K562 (cell line): Measurements from ENCODE around the gene PPFIBP2. TPM values are rescaled to one million over a fixed set of nuclear protein-coding genes. Genes with fewer than 3 reads are reported as not detected.

Experiments used
- ATAC-seq: fragments of 200-7000 bp; cut with Tn5 transposase; 3 replicates; pipeline ENCODE4 v1.9.1; 2020; ENCODE audit warnings: moderate library complexity
- BruUV-seq: library from RNA; stranded (reverse); fragments of 400-500 nt; replicated peaks from 2 replicates; lab custom pipeline; 2021; lab: Mats Ljungman, UMichigan
- CTCF ChIA-PET: fragments of 300-600 bp; formaldehyde crosslinking; extraction: SDS; loops from one replicate; lab custom pipeline; 2021; ENCODE audit warnings: low intra/inter-chr PET ratio; lab: Yijun Ruan, JAX
- POLR2A ChIA-PET: fragments of 300-600, 350-650 bp; sonication (Branson Sonifier 250); formaldehyde crosslinking; extraction: SDS; loops from one replicate; lab custom pipeline; 2021; ENCODE audit warnings: antibody characterized with exemption, inconsistent platforms; lab: Yijun Ruan, JAX
- DNase-seq, 4 experiments: peaks; one replicate each; pipeline versions ENCODE4 v3.0.0 to v3.0.0-alpha.2; 2011 to 2018; ENCODE audit warnings: low spot score in 3 of 4, mixed read lengths in 3 of 4; ENCODE audit errors: extremely low read depth in 1 of 4
- FAIRE-seq: peaks from 2 replicates; lab custom pipeline; 2011; peaks lifted over from hg19 to GRCh38; lab: Jason Lieb, UNC
- H2AFZ ChIP-seq: 2 replicates; pipeline ENCODE4 v1.6.0; 2011; ENCODE audit warnings: low read depth, low read length, control low read depth, inconsistent platforms
- H3K27ac ChIP-seq: fragments of 200-600 bp; 3 replicates; pipeline ENCODE4 v1.8.0; 2011; ENCODE audit warnings: low read depth, mild to moderate bottlenecking, control low read depth, inconsistent platforms, low read length, moderate library complexity, mixed read lengths; ENCODE audit errors: extremely low read depth
- H3K27me3 ChIP-seq, 2 experiments: fragments of 300-600 bp in 1 of 2; 2 replicates in 1 of 2; 3 replicates in 1 of 2; pipeline versions ENCODE4 v1.6.0 to v1.8.0; 2011; ENCODE audit warnings: inconsistent platforms in 2 of 2, low read length in 2 of 2, mild to moderate bottlenecking in 1 of 2, mixed read lengths in 1 of 2, moderate library complexity in 1 of 2; ENCODE audit not compliant: control insufficient read depth in 2 of 2, insufficient read depth in 2 of 2
- H3K36me3 ChIP-seq: fragments of 300-600 bp; 3 replicates; pipeline ENCODE4 v1.8.0; 2011; ENCODE audit warnings: mild to moderate bottlenecking, low read length, inconsistent platforms; ENCODE audit not compliant: control insufficient read depth, insufficient read depth
- H3K4me1 ChIP-seq, 2 experiments: fragments of 200-600 bp in 1 of 2; replicated peaks in 1 of 2; 2 replicates in 1 of 2; 3 replicates in 1 of 2; pipeline versions ENCODE4 v1.5.1 to v1.8.0; 2011; ENCODE audit warnings: inconsistent platforms in 2 of 2, low read length in 2 of 2, mild to moderate bottlenecking in 1 of 2, mixed read lengths in 1 of 2, moderate library complexity in 1 of 2; ENCODE audit not compliant: control insufficient read depth in 2 of 2, insufficient read depth in 2 of 2
- H3K4me2 ChIP-seq: 2 replicates; pipeline ENCODE4 v1.6.1; 2011; ENCODE audit warnings: low read length, control low read depth, inconsistent platforms, mixed read lengths; ENCODE audit not compliant: insufficient read depth
- H3K4me3 ChIP-seq: fragments of 200-600 bp; sonication (generic), shearing (Covaris generic); 2 replicates; pipeline ENCODE4 v1.5.1; 2016; ENCODE audit warnings: control low read depth, inconsistent platforms
- H3K79me2 ChIP-seq: fragments of 200-600 bp; 3 replicates; pipeline ENCODE4 v1.8.0; 2011; ENCODE audit warnings: low read length, inconsistent platforms; ENCODE audit not compliant: control insufficient read depth, insufficient read depth
- H3K9ac ChIP-seq, 2 experiments: 2 replicates each; pipeline versions ENCODE4 v1.6.0 to v1.6.1; 2011; ENCODE audit warnings: low read depth in 2 of 2, low read length in 2 of 2, control low read depth in 1 of 2, inconsistent platforms in 1 of 2, mild to moderate bottlenecking in 1 of 2, mixed read lengths in 1 of 2; ENCODE audit not compliant: insufficient read depth in 1 of 2
- H3K9me1 ChIP-seq: one replicate; pipeline ENCODE4 v1.6.0; 2011; ENCODE audit warnings: inconsistent platforms, mild to moderate bottlenecking, low read length, moderate library complexity; ENCODE audit not compliant: control insufficient read depth, insufficient read depth
- H3K9me3 ChIP-seq: replicated peaks from 2 replicates; pipeline ENCODE4 v1.5.1; 2011; ENCODE audit warnings: low read depth, low read length, inconsistent platforms; ENCODE audit not compliant: control insufficient read depth, insufficient read depth
- H4K20me1 ChIP-seq: replicated peaks from 2 replicates; pipeline ENCODE4 v1.6.1; 2011; ENCODE audit warnings: low read length, inconsistent platforms, mixed read lengths; ENCODE audit not compliant: control insufficient read depth, insufficient read depth
- ARID3A ChIP-seq: IDR thresholded peaks from 2 replicates; pipeline ENCODE4 v1.6.1; 2012; ENCODE audit warnings: low read depth, low read length, improper control_type of control experiment, borderline replicate concordance
- FOSL1 ChIP-seq: fragments of 200-800 bp; sonication (Bioruptor generic); conservative IDR thresholded peaks from 2 replicates; pipeline ENCODE4 v1.6.1; 2016; ENCODE audit warnings: missing genetic modification characterization, missing compliant biosample characterization
- FOXP1 ChIP-seq: sonication (generic); formaldehyde crosslinking; IDR thresholded peaks from 2 replicates; pipeline ENCODE4 v1.8.0; 2022; ENCODE audit warnings: mild to moderate bottlenecking, missing genetic modification reagents
- HDAC2 ChIP-seq: fragments of 450-650 bp; IDR thresholded peaks from 2 replicates; pipeline ENCODE4 v1.6.1; 2016; ENCODE audit warnings: mild to moderate bottlenecking
- SMARCA4 ChIP-seq: fragments of 450-650 bp; IDR thresholded peaks from 2 replicates; pipeline ENCODE4 v1.6.1; 2016
- TBP ChIP-seq: optimal IDR thresholded peaks from 2 replicates; pipeline ENCODE3; 2011; ENCODE audit warnings: low read depth, low read length, improper control_type of control experiment
- ZBTB9 ChIP-seq: fragments of 450-650 bp; formaldehyde crosslinking; IDR thresholded peaks from 2 replicates; pipeline ENCODE4 v1.4.0; 2020; ENCODE audit warnings: mild to moderate bottlenecking, moderate library complexity
- ZNF512 ChIP-seq: IDR thresholded peaks from 2 replicates; pipeline ENCODE4 v1.6.1; 2016; ENCODE audit warnings: missing genetic modification characterization, missing compliant biosample characterization
- WGBS: fragments of 100-300 bp; shearing (Covaris generic); methylation state at CpG from one replicate; pipeline ENCODE4 v1.1.6; 2016; ENCODE audit warnings: low coverage, mixed read lengths; ENCODE audit not compliant: insufficient coverage; ENCODE audit errors: missing lambda C conversion rate; 5-methylcytosine and 5-hydroxymethylcytosine counted together
- in situ Hi-C: fragments of 300-500 bp; cut with MboI; formaldehyde crosslinking; loops from 4 replicates; pipeline ENCODE4 v1.15.0; 2018; ENCODE audit warnings: inconsistent platforms, mixed read lengths
- intact Hi-C: fragments of 100-400 bp; cut with micrococcal nuclease; formaldehyde crosslinking; loops from 2 replicates; pipeline ENCODE4 v1.14.2; 2022
- polyA plus RNA-seq, 8 experiments: library from polyadenylated mRNA; depleted of rRNA in 4 of 8; stranded (reverse) in 5 of 8; unstranded in 3 of 8; fragments of >200 nt; fragmentation: Nextera tagmentation in 2 of 8; fragmentation: Illumina TruSeq in 1 of 8; extraction: Ambion mirVana in 2 of 8; extraction: Trizol in 1 of 8; gene quantifications; 2 replicates each; pipeline versions ENCODE4 v1.2.1 to v1.2.3, GENCODE V29; 2011 to 2014; ENCODE audit warnings: inconsistent platforms in 1 of 8, missing spikeins in 1 of 8
- total RNA-seq, 7 experiments: library from RNA; depleted of rRNA in 6 of 7; stranded (reverse); fragments of >200 nt in 6 of 7; fragmentation: Illumina TruSeq in 2 of 7; extraction: Trizol in 2 of 7; gene quantifications; 2 replicates each; pipeline versions ENCODE4 v1.2.1 to v1.2.3, GENCODE V29; 2011 to 2021; ENCODE audit warnings: low replicate concordance in 1 of 7

The PPFIBP2 gene
- total and polyA plus RNA-seq, 9 of the 15 experiments (the other 6 are each of a cell fraction or from before 2014, with no cell fraction given): 0.18 to 3.4 (median 1.2) TPM

DNA sequence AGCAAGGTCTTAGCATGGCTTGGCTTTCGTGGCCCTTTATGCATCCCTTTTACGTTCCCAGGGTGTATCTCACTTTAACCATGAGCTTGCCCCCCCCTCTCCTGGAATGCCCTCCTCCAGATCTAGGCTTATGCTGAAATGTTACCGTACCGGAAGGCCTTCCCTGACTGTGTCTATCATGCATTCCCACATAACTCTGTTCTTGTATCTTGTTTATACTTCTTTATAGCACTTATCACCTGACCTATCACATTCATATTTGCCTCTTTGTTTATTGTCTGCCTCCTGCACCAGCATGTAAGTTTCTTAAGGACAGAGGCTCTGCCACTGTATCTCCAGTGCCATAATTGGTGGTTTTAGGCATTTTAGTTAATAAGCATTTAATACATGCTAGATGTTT is 38.9 kb downstream of the PPFIBP2 start:
- in situ Hi-C loops (no loop called here), intact Hi-C loops (no loop called here)
- POLR2A ChIA-PET: no interaction called here

DNA sequence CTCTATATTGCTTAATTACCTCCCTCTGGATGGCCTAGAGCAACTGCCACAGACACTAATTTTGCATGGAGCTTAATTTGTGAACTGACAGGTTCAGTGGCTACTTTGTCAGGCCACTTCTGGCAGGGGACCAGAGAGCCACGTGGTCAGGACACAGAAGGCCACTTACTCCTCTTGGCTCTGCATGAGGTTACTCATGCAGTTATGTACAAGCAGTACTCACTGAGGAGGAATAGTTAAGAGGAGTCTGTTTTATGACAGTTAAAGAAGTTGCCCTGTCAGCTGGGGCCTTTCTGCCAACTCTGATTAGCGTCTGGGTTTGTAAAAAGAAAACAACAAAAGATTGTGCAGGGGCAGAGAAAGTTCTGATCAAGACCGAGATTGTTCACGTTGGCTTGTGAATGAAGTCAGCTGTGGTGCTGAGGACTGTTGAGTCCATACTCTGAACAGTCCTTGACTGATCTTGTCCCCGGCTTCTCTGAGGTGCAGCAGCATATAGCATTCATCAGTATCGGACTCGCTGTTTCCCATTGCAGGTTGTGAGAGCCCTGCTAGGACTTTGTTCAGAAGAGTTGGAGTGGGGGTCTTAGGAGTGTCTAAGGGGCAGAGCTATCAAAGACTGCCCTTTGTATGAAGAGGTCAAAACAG is 41.4 kb downstream of the PPFIBP2 start:
- no TSS peak for BruUV-seq
- CTCF ChIA-PET: no interaction called here

More for the DNA sequence above, 38.9 kb downstream of the PPFIBP2 start:
- Histone ChIP-seq H3K36me3 (no peaks in the 10 kb centered on the region), H3K4me2 (no peak overlapping the region), H3K27ac (no peak overlapping the region), H3K4me1 (no peaks in the 10 kb centered on the region), H3K9me1 (no peaks in the 10 kb centered on the region), H3K27me3 (peaks cover 0 to 6% of the 10 kb centered on the region in 2 experiments; a peak in 1 of 5 replicates), H3K4me3 (no peak overlapping the region), H2AFZ (no peak overlapping the region), H3K9me3 (no peaks in the 10 kb centered on the region), H3K79me2 (no peaks in the 10 kb centered on the region), H3K9ac (no peak overlapping the region), H4K20me1 (no peaks in the 10 kb centered on the region)
- no TSS peak for BruUV-seq
- 4% methylated on average over 4 of the region's 4 CpGs for WGBS
- CTCF ChIA-PET: no interaction called here
- TF ChIP-seq FOXP1 (CRISPR knock-in tag): no peak
- TF ChIP-seq FOSL1: no peak
- no peak for DNase-seq
- FAIRE-seq: no peak
- ATAC-seq: no peak

More for the DNA sequence above, 41.4 kb downstream of the PPFIBP2 start:
- FAIRE-seq (no peak), DNase-seq (no peak), ATAC-seq (no peak)
- H3K27ac ChIP-seq: no peak overlapping the region
- no peaks in the 10 kb centered on the region for H3K4me1 ChIP-seq
- no peaks in the 10 kb centered on the region for H4K20me1 ChIP-seq
- no peaks in the 10 kb centered on the region for H3K27me3 ChIP-seq
- intact Hi-C loops (no loop called here), in situ Hi-C loops (no loop called here)
- no peaks in the 10 kb centered on the region for H3K79me2 ChIP-seq
- H3K9me1 ChIP-seq: no peaks in the 10 kb centered on the region
- POLR2A ChIA-PET: no interaction called here
- H3K36me3 ChIP-seq: no peaks in the 10 kb centered on the region
- no peak overlapping the region for H3K4me3 ChIP-seq
- H2AFZ ChIP-seq: no peak overlapping the region
- TF ChIP-seq TBP (no peak), HDAC2 (no peak), ZNF512 (tag) (no peak), ARID3A (no peak), ZBTB9 (peak; percentile 81), SMARCA4 (no peak)
- H3K9ac ChIP-seq: no peak overlapping the region
- H3K4me2 ChIP-seq: no peak overlapping the region
- 2% methylated on average over 7 of the region's 7 CpGs for WGBS
- no peaks in the 10 kb centered on the region for H3K9me3 ChIP-seq
